Thymus (tissue), 2 donors: ENCODE measurements around the gene SMU1. TPM values are rescaled to one million over a fixed set of nuclear protein-coding genes. Genes with fewer than 3 reads are reported as not detected.

ENCODE experiments used
- polyA plus RNA-seq: library from polyadenylated mRNA; stranded (reverse); fragments of 200-250 nt; gene quantifications from one replicate; pipeline ENCODE4 v1.2.3, GENCODE V29; 2013
- total RNA-seq: library from RNA; stranded (reverse); fragments of 120-200 nt; gene quantifications from one replicate; pipeline ENCODE4 v1.2.4, GENCODE V29; 2013
- donor health status: healthy.

SMU1 gene
- total and polyA plus RNA-seq, 2 donors = 14.9 to 27.3 TPM

Other genes with a start within 250 kb of the SMU1 start
- 24.9 TPM for gene APTX, start 75.0 kb downstream of the SMU1 start, total RNA-seq
- gene APTX, start 75.0 kb downstream of the SMU1 start, polyA plus RNA-seq = 44.6 TPM
- 138 TPM for gene DNAJA1, start 51.4 kb downstream of the SMU1 start, total RNA-seq
- 86.5 TPM for gene DNAJA1, start 51.4 kb downstream of the SMU1 start, polyA plus RNA-seq
- 6.9 TPM for gene B4GALT1, start 90.7 kb upstream of the SMU1 start, total RNA-seq
- 37.1 TPM for gene B4GALT1, start 90.7 kb upstream of the SMU1 start, polyA plus RNA-seq
- 0.38 TPM for gene SPINK4, start 163.5 kb upstream of the SMU1 start, total RNA-seq
- 2.1 TPM for gene SPINK4, start 163.5 kb upstream of the SMU1 start, polyA plus RNA-seq
- 50.0 TPM for gene BAG1, start 188.0 kb upstream of the SMU1 start, total RNA-seq
- gene BAG1, start 188.0 kb upstream of the SMU1 start, polyA plus RNA-seq = 88.8 TPM
- 79.8 TPM for gene CHMP5, start 188.4 kb upstream of the SMU1 start, total RNA-seq
- 118 TPM for gene CHMP5, start 188.4 kb upstream of the SMU1 start, polyA plus RNA-seq
- 23.3 TPM for gene NFX1, start 213.8 kb upstream of the SMU1 start, total RNA-seq
- gene NFX1, start 213.8 kb upstream of the SMU1 start, polyA plus RNA-seq = 15.5 TPM